H9 (cell line): ENCODE data around the gene MARCHF10. TPM values are rescaled to one million over a fixed set of nuclear protein-coding genes. Genes with fewer than 3 reads are reported as not detected.

Experiments
- DNase-seq: peaks from one replicate; pipeline ENCODE4 v3.0.0-alpha.2; 2017
- H2AFZ ChIP-seq: one replicate; pipeline ENCODE4 v1.6.1; 2013; ENCODE audit warnings: mild to moderate bottlenecking, low read length, control low read depth, moderate library complexity
- H2AK5ac ChIP-seq: 2 replicates; pipeline ENCODE4 v1.6.1; 2013; ENCODE audit warnings: low read length, control low read depth, mixed read lengths; ENCODE audit not compliant: insufficient read length
- H2BK120ac ChIP-seq: one replicate; pipeline ENCODE4 v1.6.1; 2013; ENCODE audit warnings: low read depth, mild to moderate bottlenecking, low read length, control low read depth, inconsistent platforms; ENCODE audit not compliant: poor library complexity, severe bottlenecking
- H2BK12ac ChIP-seq: 2 replicates; pipeline ENCODE4 v1.6.1; 2013; ENCODE audit warnings: low read length, control low read depth, mixed read lengths, low read depth; ENCODE audit not compliant: insufficient read length
- H2BK15ac ChIP-seq: 2 replicates; pipeline ENCODE4 v1.6.1; 2013; ENCODE audit warnings: low read depth, low read length, control low read depth
- H2BK20ac ChIP-seq: one replicate; pipeline ENCODE4 v1.6.1; 2013; ENCODE audit warnings: low read depth, mild to moderate bottlenecking, low read length, control low read depth, inconsistent platforms; ENCODE audit not compliant: poor library complexity, severe bottlenecking
- H2BK5ac ChIP-seq: 2 replicates; pipeline ENCODE4 v1.6.1; 2013; ENCODE audit warnings: low read length, control low read depth, mixed read lengths; ENCODE audit not compliant: insufficient read length
- H3K14ac ChIP-seq: 2 replicates; pipeline ENCODE4 v1.6.1; 2013; ENCODE audit warnings: low read length, control low read depth; ENCODE audit not compliant: insufficient read depth
- H3K18ac ChIP-seq: 2 replicates; pipeline ENCODE4 v1.6.1; 2013; ENCODE audit warnings: low read depth, mild to moderate bottlenecking, mixed read lengths, low read length, control low read depth; ENCODE audit not compliant: insufficient read length
- H3K23ac ChIP-seq: 2 replicates; pipeline ENCODE4 v1.6.1; 2013; ENCODE audit warnings: low read length, control low read depth, mixed read lengths, low read depth; ENCODE audit not compliant: insufficient read length
- H3K23me2 ChIP-seq: 2 replicates; pipeline ENCODE4 v1.6.1; 2013; ENCODE audit warnings: low read depth, mild to moderate bottlenecking, mixed read lengths, low read length, control low read depth; ENCODE audit not compliant: insufficient read length, poor library complexity, severe bottlenecking
- H3K27ac ChIP-seq: 2 replicates; pipeline ENCODE4 v1.5.1; 2013; ENCODE audit warnings: low read length, control low read depth, mixed read lengths, low read depth; ENCODE audit not compliant: insufficient read length
- H3K27me3 ChIP-seq: 2 replicates; pipeline ENCODE4 v1.6.1; 2013; ENCODE audit warnings: low read length, control low read depth, inconsistent platforms; ENCODE audit not compliant: insufficient read depth
- H3K4ac ChIP-seq: 2 replicates; pipeline ENCODE4 v1.6.1; 2013; ENCODE audit warnings: low read depth, mild to moderate bottlenecking, control low read depth, inconsistent platforms, low read length, moderate library complexity
- H3K4me1 ChIP-seq: 2 replicates; pipeline ENCODE4 v1.6.1; 2013; ENCODE audit warnings: low read length, control low read depth, inconsistent platforms; ENCODE audit not compliant: insufficient read depth
- H3K4me2 ChIP-seq: 2 replicates; pipeline ENCODE4 v1.6.1; 2013; ENCODE audit warnings: low read length, control low read depth, mixed read lengths; ENCODE audit not compliant: insufficient read length, insufficient read depth
- H3K56ac ChIP-seq: 2 replicates; pipeline ENCODE4 v1.6.1; 2013; ENCODE audit warnings: low read depth, mild to moderate bottlenecking, mixed read lengths, low read length, control low read depth; ENCODE audit not compliant: insufficient read length
- H3K79me1 ChIP-seq: 2 replicates; pipeline ENCODE4 v1.6.1; 2013; ENCODE audit warnings: low read depth, mild to moderate bottlenecking, moderate library complexity, low read length, control low read depth, inconsistent platforms; ENCODE audit not compliant: insufficient read depth, poor library complexity, severe bottlenecking
- H3K79me2 ChIP-seq: 2 replicates; pipeline ENCODE4 v1.6.1; 2013; ENCODE audit warnings: low read length, control low read depth, inconsistent platforms; ENCODE audit not compliant: insufficient read depth
- H3K9ac ChIP-seq: 2 replicates; pipeline ENCODE4 v1.6.1; 2013; ENCODE audit warnings: low read length, control low read depth, mixed read lengths; ENCODE audit not compliant: insufficient read length; ENCODE audit errors: extremely low read depth
- H3K9me3 ChIP-seq: one replicate; pipeline ENCODE4 v1.6.1; 2013; ENCODE audit warnings: low read depth, low read length, inconsistent platforms; ENCODE audit not compliant: control insufficient read depth
- H3T11ph ChIP-seq: one replicate; pipeline ENCODE4 v1.6.1; 2013; ENCODE audit warnings: mild to moderate bottlenecking, low read length, control low read depth, inconsistent platforms
- H4K20me1 ChIP-seq: one replicate; pipeline ENCODE4 v1.6.1; 2013; ENCODE audit not compliant: control insufficient read depth, insufficient read length, insufficient read depth
- H4K5ac ChIP-seq: 2 replicates; pipeline ENCODE4 v1.6.1; 2013; ENCODE audit warnings: low read depth, mild to moderate bottlenecking, mixed read lengths, low read length, control low read depth; ENCODE audit not compliant: insufficient read length
- H4K8ac ChIP-seq: replicated peaks from 2 replicates; pipeline ENCODE4 v1.6.1; 2013; ENCODE audit warnings: low read length, control low read depth, mixed read lengths, low read depth; ENCODE audit not compliant: insufficient read length
- H4K91ac ChIP-seq: 2 replicates; pipeline ENCODE4 v1.6.1; 2013; ENCODE audit warnings: low read depth, mild to moderate bottlenecking, moderate library complexity, mixed read lengths, low read length, control low read depth; ENCODE audit not compliant: insufficient read length
- H3K27ac Mint-ChIP-seq, 3 experiments: 2 replicates in 2 of 3; 3 replicates in 1 of 3; pipeline ENCODE4 v1.8.0; 2020 to 2021; ENCODE audit warnings: mixed read lengths in 3 of 3, mild to moderate bottlenecking in 1 of 3, moderate library complexity in 1 of 3
- H3K27me3 Mint-ChIP-seq: 2 replicates; pipeline ENCODE4 v1.8.0; 2021; ENCODE audit warnings: low read depth, mild to moderate bottlenecking, moderate library complexity, mixed read lengths
- H3K36me3 Mint-ChIP-seq, 3 experiments: 2 replicates in 2 of 3; 3 replicates in 1 of 3; pipeline ENCODE4 v1.8.0; 2020 to 2021; ENCODE audit warnings: low read depth in 3 of 3, mixed read lengths in 3 of 3; ENCODE audit not compliant: insufficient read depth in 1 of 3
- H3K4me1 Mint-ChIP-seq, 2 experiments: 2 replicates each; pipeline ENCODE4 v1.8.0; 2020; ENCODE audit warnings: mixed read lengths in 2 of 2
- H3K4me3 Mint-ChIP-seq, 2 experiments: 2 replicates in 1 of 2; 3 replicates in 1 of 2; pipeline ENCODE4 v1.8.0; 2020 to 2021; ENCODE audit warnings: mild to moderate bottlenecking in 2 of 2, mixed read lengths in 2 of 2, moderate library complexity in 1 of 2
- H3K9me3 Mint-ChIP-seq, 2 experiments: 2 replicates in 1 of 2; 3 replicates in 1 of 2; pipeline ENCODE4 v1.8.0; 2020; ENCODE audit warnings: mild to moderate bottlenecking in 2 of 2, mixed read lengths in 2 of 2, moderate library complexity in 1 of 2
- CTCF ChIP-seq: fragments of 200-600 bp; sonication (generic); conservative IDR thresholded peaks from 3 replicates; pipeline ENCODE4 v1.8.0; 2021; ENCODE audit warnings: antibody characterized with exemption, mild to moderate bottlenecking
- WGBS: extraction: QIAGEN DNeasy Blood & Tissue Kit; methylation state at CpG from one replicate; pipeline ENCODE4 v1.1.7; 2013; ENCODE audit warnings: missing lambda C conversion rate, low lambda C conversion rate, mixed read lengths; ENCODE audit not compliant: insufficient read length; ENCODE audit errors: extremely low coverage; 5-methylcytosine and 5-hydroxymethylcytosine counted together
- total RNA-seq: library from RNA; stranded (reverse); gene quantifications from 2 replicates; pipeline ENCODE4 v1.2.1, GENCODE V29; 2021

Gene MARCHF10
- total RNA-seq, 1 experiment from 2014 or later = not detected

GRCh38 chr17:62714016-62714777, 93.9 kb downstream of the MARCHF10 start:
- H3T11ph ChIP-seq = no peak overlapping the region
- peak; percentile 25 for DNase-seq
- no peaks in the 10 kb centered on the region for H3K4me1 ChIP-seq
- H3K4me2 ChIP-seq = no peak overlapping the region
- H2AFZ ChIP-seq = no peak overlapping the region
- no peaks in the 10 kb centered on the region for H3K27me3 ChIP-seq
- H3K79me2 ChIP-seq = no peaks in the 10 kb centered on the region
- no peak overlapping the region for H4K5ac ChIP-seq
- no peak overlapping the region for H2AK5ac ChIP-seq
- TF ChIP-seq CTCF = no peak
- peaks cover 10% of the 10 kb centered on the region for H3K27me3 Mint-ChIP-seq
- no peak overlapping the region; a peak in 1 of 7 replicates for H3K27ac Mint-ChIP-seq
- H3K23me2 ChIP-seq = no peaks in the 10 kb centered on the region
- H3K4me3 Mint-ChIP-seq = no peak overlapping the region
- H2BK12ac ChIP-seq = no peak overlapping the region
- H4K8ac ChIP-seq = no peak overlapping the region
- H3K23ac ChIP-seq = no peak overlapping the region
- H3K18ac ChIP-seq = no peak overlapping the region
- H3K9me3 ChIP-seq = no peaks in the 10 kb centered on the region
- H3K79me1 ChIP-seq = no peaks in the 10 kb centered on the region
- no peak overlapping the region for H3K56ac ChIP-seq
- peaks cover 3 to 10% of the 10 kb centered on the region in 2 experiments; a peak in 4 of 5 replicates for H3K9me3 Mint-ChIP-seq
- H3K14ac ChIP-seq = no peak overlapping the region
- WGBS = no CpG with 5 or more reads among the region's 8 CpGs
- peaks cover 0 to 8% (median 7%) of the 10 kb centered on the region in 3 experiments; a peak in 5 of 7 replicates for H3K36me3 Mint-ChIP-seq
- H2BK20ac ChIP-seq = no peak overlapping the region
- H2BK15ac ChIP-seq = no peak overlapping the region
- no peak overlapping the region for H4K91ac ChIP-seq
- H2BK120ac ChIP-seq = no peak overlapping the region
- H4K20me1 ChIP-seq = no peaks in the 10 kb centered on the region
- H3K27ac ChIP-seq = no peak overlapping the region
- no peak overlapping the region for H3K9ac ChIP-seq
- H2BK5ac ChIP-seq = no peak overlapping the region
- H3K4me1 Mint-ChIP-seq = peaks cover 10 to 16% of the 10 kb centered on the region in 2 experiments
- H3K4ac ChIP-seq = no peak overlapping the region
